Measurements from ENCODE around the gene PKD1L1.

- TF ChIP-seq CTCF (IDR thresholded peaks at IDR 0.05) (no peak), ERG (CRISPR knock-in tag; IDR thresholded peaks at IDR 0.05) (no peak), FOXP1 (CRISPR knock-in tag; IDR thresholded peaks at IDR 0.05; ENCODE audit: borderline replicate concordance) (no peak), NFYB (CRISPR knock-in tag; conservative IDR thresholded peaks at IDR 0.05; ENCODE audit: low read depth) (no peak), CREB1 (CRISPR knock-in tag; IDR thresholded peaks at IDR 0.05) (no peak), ZNF219 (CRISPR knock-in tag; IDR thresholded peaks at IDR 0.05; ENCODE audit: borderline replicate concordance) (no peak), MYBL2 (CRISPR knock-in tag; IDR thresholded peaks at IDR 0.05) (no peak), ZNF416 (CRISPR knock-in tag; IDR thresholded peaks at IDR 0.05) (no peak), JUN (CRISPR knock-in tag; IDR thresholded peaks at IDR 0.05) (no peak), MAX (CRISPR knock-in tag; IDR thresholded peaks at IDR 0.05) (no peak)
Measured at GRCh38 chr7:47739891-47740290, 208.4 kb downstream of the PKD1L1 start.
